IMR-90 (cell line): Measurements from ENCODE around the gene PELI3. TPM values are rescaled to one million over a fixed set of nuclear protein-coding genes. Genes with fewer than 3 reads are reported as not detected.

ENCODE experiments used
- ATAC-seq: fragments of 200-7000 bp; cut with Tn5 transposase; 2 replicates; pipeline ENCODE4 v1.9.1; 2020; ENCODE audit warnings: low read depth, mild to moderate bottlenecking, moderate library complexity
- BruUV-seq: library from RNA; stranded (reverse); fragments of 400-500 nt; replicated peaks from 2 replicates; lab custom pipeline; 2021; lab: Mats Ljungman, UMichigan
- CTCF ChIA-PET: fragments of 300-600 bp; formaldehyde crosslinking; extraction: SDS; loops from one replicate; lab custom pipeline; 2021; ENCODE audit warnings: antibody characterized with exemption; lab: Yijun Ruan, JAX
- POLR2A ChIA-PET: fragments of 300-600 bp; sonication (Branson Sonifier 250); formaldehyde crosslinking; loops from one replicate; lab custom pipeline; 2022; ENCODE audit warnings: antibody characterized with exemption; ENCODE audit not compliant: unreplicated experiment; lab: Charles Lee
- DNase-seq: peaks from one replicate; pipeline ENCODE4 v3.0.0; 2013
- H2AFZ ChIP-seq: replicated peaks from 2 replicates; pipeline ENCODE3; 2013; ENCODE audit warnings: low read length, mild to moderate bottlenecking; ENCODE audit not compliant: poor library complexity
- H2AK5ac ChIP-seq: 2 replicates; pipeline ENCODE4 v1.6.1; 2013; ENCODE audit warnings: low read depth, low read length, inconsistent platforms
- H2AK9ac ChIP-seq: replicated peaks from 2 replicates; pipeline ENCODE3; 2013; ENCODE audit warnings: mild to moderate bottlenecking, low read depth, low read length, moderate library complexity; ENCODE audit not compliant: poor library complexity
- H2BK120ac ChIP-seq: 2 replicates; pipeline ENCODE4 v1.6.1; 2013; ENCODE audit warnings: low read depth, low read length, inconsistent platforms
- H2BK15ac ChIP-seq: 3 replicates; pipeline ENCODE4 v1.6.1; 2013; ENCODE audit warnings: low read depth, low read length, inconsistent platforms
- H2BK20ac ChIP-seq: 2 replicates; pipeline ENCODE4 v1.6.1; 2013; ENCODE audit warnings: low read depth, mild to moderate bottlenecking, inconsistent platforms, low read length, moderate library complexity
- H2BK5ac ChIP-seq: 2 replicates; pipeline ENCODE4 v1.6.1; 2013; ENCODE audit warnings: mild to moderate bottlenecking, low read depth, low read length, inconsistent platforms; ENCODE audit not compliant: poor library complexity, severe bottlenecking
- H3K14ac ChIP-seq: replicated peaks from 2 replicates; pipeline ENCODE4 v1.6.1; 2013; ENCODE audit warnings: low read depth, low read length, inconsistent platforms
- H3K18ac ChIP-seq: 2 replicates; pipeline ENCODE4 v1.6.1; 2013; ENCODE audit warnings: low read depth, low read length, control low read depth
- H3K23ac ChIP-seq: 2 replicates; pipeline ENCODE4 v1.6.1; 2013; ENCODE audit warnings: low read depth, low read length, inconsistent platforms
- H3K27ac ChIP-seq: 2 replicates; pipeline ENCODE4 v1.5.1; 2013; ENCODE audit warnings: mild to moderate bottlenecking, control low read depth, low read length; ENCODE audit not compliant: insufficient read depth
- H3K27me3 ChIP-seq: 2 replicates; pipeline ENCODE4 v1.6.1; 2013; ENCODE audit warnings: low read length; ENCODE audit not compliant: control insufficient read depth, insufficient read depth
- H3K36me3 ChIP-seq: 2 replicates; pipeline ENCODE4 v1.6.1; 2013; ENCODE audit warnings: low read length, mixed read lengths; ENCODE audit not compliant: control insufficient read depth, insufficient read depth
- H3K4ac ChIP-seq: 2 replicates; pipeline ENCODE4 v1.6.1; 2013; ENCODE audit warnings: low read depth, low read length, inconsistent platforms
- H3K4me1 ChIP-seq: 2 replicates; pipeline ENCODE4 v1.6.1; 2013; ENCODE audit warnings: low read length, mixed read lengths; ENCODE audit not compliant: control insufficient read depth, insufficient read depth
- H3K4me2 ChIP-seq: 2 replicates; pipeline ENCODE4 v1.6.1; 2013; ENCODE audit warnings: low read depth, mild to moderate bottlenecking, control low read depth, low read length, moderate library complexity
- H3K4me3 ChIP-seq: 2 replicates; pipeline ENCODE4 v1.5.1; 2013; ENCODE audit warnings: low read depth, mild to moderate bottlenecking, control low read depth, low read length, moderate library complexity; ENCODE audit not compliant: insufficient read depth
- H3K56ac ChIP-seq: 2 replicates; pipeline ENCODE4 v1.6.1; 2013; ENCODE audit warnings: low read length, inconsistent platforms; ENCODE audit not compliant: insufficient read depth; ENCODE audit errors: extremely low read depth
- H3K79me1 ChIP-seq, 2 experiments: 2 replicates each; pipeline ENCODE4 v1.6.1; 2013; ENCODE audit warnings: low read length in 2 of 2, inconsistent platforms in 1 of 2, low read depth in 1 of 2
- H3K9ac ChIP-seq: 2 replicates; pipeline ENCODE4 v1.6.1; 2013; ENCODE audit warnings: low read depth, low read length, control low read depth
- H3K9me1 ChIP-seq: 2 replicates; pipeline ENCODE4 v1.6.1; 2013; ENCODE audit warnings: low read length, inconsistent platforms; ENCODE audit not compliant: insufficient read depth
- H3K9me3 ChIP-seq: 2 replicates; pipeline ENCODE4 v1.6.1; 2013; ENCODE audit warnings: low read length; ENCODE audit not compliant: control insufficient read depth, insufficient read depth
- H4K20me1 ChIP-seq: 2 replicates; pipeline ENCODE4 v1.6.1; 2013; ENCODE audit warnings: low read length, inconsistent platforms; ENCODE audit not compliant: insufficient read depth
- H4K5ac ChIP-seq: 2 replicates; pipeline ENCODE4 v1.6.1; 2013; ENCODE audit warnings: mild to moderate bottlenecking, low read depth, low read length, control low read depth
- H4K8ac ChIP-seq, 2 experiments: 2 replicates each; pipeline ENCODE4 v1.6.1; 2013; ENCODE audit warnings: low read depth in 2 of 2, low read length in 2 of 2, control low read depth in 1 of 2, inconsistent platforms in 1 of 2
- H4K91ac ChIP-seq: 2 replicates; pipeline ENCODE4 v1.6.1; 2013; ENCODE audit warnings: low read depth, low read length, inconsistent platforms; ENCODE audit not compliant: insufficient read depth
- CHD1 ChIP-seq: IDR thresholded peaks from 2 replicates; pipeline ENCODE4 v1.6.1; 2012; ENCODE audit warnings: low read depth, low read length, improper control_type of control experiment
- FOS ChIP-seq: fragments of 150-350 bp; IDR thresholded peaks from 2 replicates; pipeline ENCODE4 v1.6.1; 2016; ENCODE audit warnings: low read depth, low read length
- SMC3 ChIP-seq: fragments of 150-350 bp; IDR thresholded peaks from 2 replicates; pipeline ENCODE4 v1.6.1; 2016; ENCODE audit warnings: low read depth, mild to moderate bottlenecking, antibody characterized with exemption, low read length, moderate library complexity
- WGBS, 2 experiments: methylation state at CpG; one replicate each; pipeline versions ENCODE4 v1.1.5 to v1.1.7; 2013; ENCODE audit warnings: missing lambda C conversion rate in 2 of 2; ENCODE audit not compliant: insufficient read length in 1 of 2; ENCODE audit errors: extremely low coverage in 2 of 2; 5-methylcytosine and 5-hydroxymethylcytosine counted together
- dilution Hi-C: fragments of 300-500 bp; cut with HindIII; formaldehyde crosslinking; loops from one replicate; pipeline ENCODE4 v1.14.3; 2018; ENCODE audit warnings: low sequenced_read_pairs; ENCODE audit not compliant: unreplicated experiment
- in situ Hi-C: fragments of 300-500 bp; cut with MboI; formaldehyde crosslinking; loops from 3 replicates; pipeline ENCODE4 v1.14.3; 2019; ENCODE audit warnings: low sequenced_read_pairs, inconsistent platforms, mixed read lengths
- intact Hi-C: fragments of 100-400 bp; cut with micrococcal nuclease; formaldehyde crosslinking; loops from 2 replicates; pipeline ENCODE4 v1.10.0; 2022
- polyA plus RNA-seq, 3 experiments: library from polyadenylated mRNA; depleted of rRNA; stranded (reverse); fragments of >200 nt; gene quantifications; 2 replicates each; pipeline ENCODE4 v1.2.3, GENCODE V29; 2012; ENCODE audit warnings: low replicate concordance in 1 of 3
- total RNA-seq: library from RNA; depleted of rRNA; stranded (reverse); fragments of >200 nt; gene quantifications from 2 replicates; pipeline ENCODE4 v1.2.3, GENCODE V29; 2012

Gene PELI3
- total and polyA plus RNA-seq, 2 of the 4 experiments (the other 2 are of a cell fraction): 5.0 to 6.3 TPM

DNA sequence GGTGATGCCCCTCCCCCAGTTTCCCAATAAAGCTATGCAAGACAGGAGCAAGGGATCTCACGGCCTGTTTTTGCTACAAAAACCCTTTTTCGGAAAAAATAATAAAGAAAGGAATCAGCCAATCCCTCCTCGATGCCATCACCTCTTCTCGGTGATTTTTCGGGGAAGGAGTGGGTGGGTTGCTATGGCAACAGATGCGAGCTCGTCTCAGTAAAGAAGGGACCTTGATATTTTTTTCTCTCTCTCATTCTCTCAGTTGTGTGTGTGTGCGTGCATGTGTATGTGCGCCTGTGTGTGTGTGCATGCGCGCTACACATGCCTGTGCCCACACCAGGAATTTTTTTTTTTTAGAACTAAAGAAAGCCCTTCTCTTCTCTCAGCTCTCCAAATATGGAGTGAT, 49.7 kb upstream of the PELI3 start:
- Histone ChIP-seq H2AK5ac (no peak overlapping the region), H2BK15ac (no peak overlapping the region), H3K14ac (no peak overlapping the region), H3K4me1 (peaks cover 3% of the 10 kb centered on the region; the same call in 1 of the 2 replicates), H3K9me1 (peaks cover 33% of the 10 kb centered on the region), H3K9me3 (no peaks in the 10 kb centered on the region), H3K4ac (no peak overlapping the region), H2BK20ac (no peak overlapping the region), H2AFZ (no peak overlapping the region), H4K91ac (no peak overlapping the region), H3K79me1 (peaks cover 0 to 39% of the 10 kb centered on the region in 2 experiments; a peak in 2 of 4 replicates), H3K36me3 (no peaks in the 10 kb centered on the region), H4K20me1 (peaks cover 43% of the 10 kb centered on the region), H3K18ac (no peak overlapping the region), H3K9ac (no peak overlapping the region), H2BK120ac (no peak overlapping the region), H3K23ac (no peak overlapping the region), H3K56ac (no peak overlapping the region), H2BK5ac (no peak overlapping the region), H3K4me3 (no peak overlapping the region), H3K27ac (no peak overlapping the region), H3K27me3 (peaks cover 6% of the 10 kb centered on the region), H3K4me2 (no peak overlapping the region), H4K5ac (no peak overlapping the region), H2AK9ac (no peak overlapping the region), H4K8ac (no peak overlapping the region)
- TF ChIP-seq SMC3 (no peak), CHD1 (no peak), FOS (no peak)
- DNase-seq (no peak), ATAC-seq (no peak)
- ChIA-PET POLR2A (no interaction called here), CTCF (interaction anchor here (0.6 to 0.7 kb wide), 2 partner anchors 20 to 50 kb away, joined by 5 to 7 read pairs; partner anchors contain the start of gene PELI3)
- intact Hi-C loops (no loop called here), in situ Hi-C loops (no loop called here), dilution Hi-C loops (no loop called here)
- no TSS peak for BruUV-seq
- WGBS, 2 experiments: no CpG with 5 or more reads among the region's 11 CpGs
